ENCODE results near the gene ATG16L2. TPM values are rescaled to one million over a fixed set of nuclear protein-coding genes. Genes with fewer than 3 reads are reported as not detected.

ATG16L2 gene
- total RNA-seq, 1 experiment from 2014 or later = 17.3 TPM

DNA sequence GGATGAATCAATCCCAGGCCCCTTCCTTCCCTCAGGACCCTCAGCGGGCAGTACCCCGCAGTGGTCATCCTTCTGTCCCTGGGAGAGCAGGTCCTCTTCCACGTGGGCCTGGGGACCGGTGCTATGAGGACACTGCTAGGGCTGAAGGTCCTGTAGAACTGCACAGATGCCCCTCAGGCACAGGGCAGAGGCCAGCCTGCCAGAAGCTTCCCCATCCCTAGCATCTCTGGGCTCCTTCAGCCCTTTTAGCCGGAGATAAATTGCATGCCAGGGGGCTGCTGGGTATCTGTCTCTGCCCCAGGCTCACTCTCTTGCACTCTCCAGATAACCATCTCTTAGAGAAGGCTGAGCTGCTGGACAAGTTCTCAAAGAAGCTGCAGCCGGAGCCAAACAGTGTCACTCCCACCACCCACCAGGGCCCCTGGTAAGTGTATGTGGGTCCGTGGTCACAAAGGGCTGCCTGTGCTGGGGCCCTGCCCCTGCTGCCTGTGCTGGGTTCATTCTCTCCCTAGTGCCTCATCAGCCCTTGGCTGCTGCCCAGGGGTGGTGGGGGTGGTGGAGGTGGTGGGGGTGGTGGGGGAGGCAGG, 2.3 kb downstream of the ATG16L2 start:
- no peak overlapping the region for H2AK5ac ChIP-seq (ENCODE audit: insufficient read length, low read length)
- TF ChIP-seq, protein P1, sequence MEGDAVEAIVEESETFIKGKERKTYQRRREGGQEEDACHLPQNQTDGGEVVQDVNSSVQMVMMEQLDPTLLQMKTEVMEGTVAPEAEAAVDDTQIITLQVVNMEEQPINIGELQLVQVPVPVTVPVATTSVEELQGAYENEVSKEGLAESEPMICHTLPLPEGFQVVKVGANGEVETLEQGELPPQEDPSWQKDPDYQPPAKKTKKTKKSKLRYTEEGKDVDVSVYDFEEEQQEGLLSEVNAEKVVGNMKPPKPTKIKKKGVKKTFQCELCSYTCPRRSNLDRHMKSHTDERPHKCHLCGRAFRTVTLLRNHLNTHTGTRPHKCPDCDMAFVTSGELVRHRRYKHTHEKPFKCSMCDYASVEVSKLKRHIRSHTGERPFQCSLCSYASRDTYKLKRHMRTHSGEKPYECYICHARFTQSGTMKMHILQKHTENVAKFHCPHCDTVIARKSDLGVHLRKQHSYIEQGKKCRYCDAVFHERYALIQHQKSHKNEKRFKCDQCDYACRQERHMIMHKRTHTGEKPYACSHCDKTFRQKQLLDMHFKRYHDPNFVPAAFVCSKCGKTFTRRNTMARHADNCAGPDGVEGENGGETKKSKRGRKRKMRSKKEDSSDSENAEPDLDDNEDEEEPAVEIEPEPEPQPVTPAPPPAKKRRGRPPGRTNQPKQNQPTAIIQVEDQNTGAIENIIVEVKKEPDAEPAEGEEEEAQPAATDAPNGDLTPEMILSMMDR (conservative IDR thresholded peaks at IDR 0.05) = no peak
- no peak overlapping the region for H3K4me3 Mint-ChIP-seq
- H4K8ac ChIP-seq (replicated peaks; ENCODE audit: insufficient read length, low read depth, low read length) = no peak overlapping the region
- H2BK15ac ChIP-seq (ENCODE audit: low read depth, low read length) = no peak overlapping the region
- no peak overlapping the region for H2BK120ac ChIP-seq (ENCODE audit: low read depth, low read length, poor library complexity, severe bottlenecking)
- no peak overlapping the region for H3K9ac ChIP-seq (ENCODE audit: extremely low read depth, insufficient read length, low read length)
- H3K27ac ChIP-seq (ENCODE audit: insufficient read length, low read depth, low read length) = no peak overlapping the region
- no peaks in the 10 kb centered on the region for H3K79me2 ChIP-seq (ENCODE audit: insufficient read depth, low read length)
- peaks cover 7% of the 10 kb centered on the region; the same call in 1 of the 2 replicates for H3K4me1 ChIP-seq (ENCODE audit: insufficient read depth, low read length)
- H3K36me3 Mint-ChIP-seq (ENCODE audit: insufficient read depth in 1 of 3, low read depth in 3 of 3) = peaks cover 4 to 24% (median 20%) of the 10 kb centered on the region in 3 experiments; a peak in 6 of 7 replicates
- H2BK20ac ChIP-seq (ENCODE audit: low read depth, low read length, poor library complexity, severe bottlenecking) = no peak overlapping the region
- DNase-seq = no peak
- no peak overlapping the region for H3T11ph ChIP-seq (ENCODE audit: low read length)
- H3K23ac ChIP-seq (ENCODE audit: insufficient read length, low read depth, low read length) = no peak overlapping the region
- no peaks in the 10 kb centered on the region for H3K79me1 ChIP-seq (ENCODE audit: insufficient read depth, low read depth, low read length, poor library complexity, severe bottlenecking)
- H3K4me2 ChIP-seq (ENCODE audit: insufficient read depth, insufficient read length, low read length) = no peak overlapping the region
- H3K27me3 Mint-ChIP-seq (ENCODE audit: low read depth) = peaks cover 8% of the 10 kb centered on the region
- no peak overlapping the region for H2AFZ ChIP-seq (ENCODE audit: low read length)
- no peaks in the 10 kb centered on the region for H4K20me1 ChIP-seq (ENCODE audit: control insufficient read depth, insufficient read depth, insufficient read length)
- H4K91ac ChIP-seq (ENCODE audit: insufficient read length, low read depth, low read length) = no peak overlapping the region
- H3K9me3 ChIP-seq (ENCODE audit: control insufficient read depth, low read depth, low read length) = no peaks in the 10 kb centered on the region
- H3K4me1 Mint-ChIP-seq = peaks cover 32 to 34% of the 10 kb centered on the region in 2 experiments
- no CpG with 5 or more reads among the region's 7 CpGs for WGBS (ENCODE audit: extremely low coverage, insufficient read length, low lambda C conversion rate)
- H3K27me3 ChIP-seq (ENCODE audit: insufficient read depth, low read length) = no peaks in the 10 kb centered on the region; the same call in 1 of the 2 replicates
- no peak overlapping the region for H3K14ac ChIP-seq (ENCODE audit: insufficient read depth, low read length)
- no peak overlapping the region for H3K27ac Mint-ChIP-seq
- H3K4ac ChIP-seq (ENCODE audit: low read depth, low read length) = no peak overlapping the region
- H3K23me2 ChIP-seq (ENCODE audit: insufficient read length, low read depth, low read length, poor library complexity, severe bottlenecking) = peaks cover 18% of the 10 kb centered on the region
- H3K9me3 Mint-ChIP-seq = no peaks in the 10 kb centered on the region; a peak in 1 of 5 replicates
- no peak overlapping the region for H3K56ac ChIP-seq (ENCODE audit: insufficient read length, low read depth, low read length)
- H2BK5ac ChIP-seq (ENCODE audit: insufficient read length, low read length) = no peak overlapping the region
- no peak overlapping the region for H4K5ac ChIP-seq (ENCODE audit: insufficient read length, low read depth, low read length)
- H2BK12ac ChIP-seq (ENCODE audit: insufficient read length, low read depth, low read length) = no peak overlapping the region
- no peak overlapping the region for H3K18ac ChIP-seq (ENCODE audit: insufficient read length, low read depth, low read length)
